GM12872 (cell line): ENCODE data around the gene SLC25A47.

Source experiments
- CTCF ChIP-seq: IDR thresholded peaks from 3 replicates; pipeline ENCODE4 v1.5.1; 2011; ENCODE audit warnings: low read depth, mild to moderate bottlenecking, low read length, moderate library complexity; ENCODE audit not compliant: insufficient read depth

The SLC25A47 gene

GRCh38 chr14:100336618-100337530 is 13.7 kb downstream of the SLC25A47 start:
- TF ChIP-seq CTCF: no peak

- no peak for TF ChIP-seq CTCF
Measured at GRCh38 chr14:100339766-100340422, 16.8 kb downstream of the SLC25A47 start.

- TF ChIP-seq CTCF: no peak
Measured at GRCh38 chr14:100340423-100340813, 17.3 kb downstream of the SLC25A47 start.

GRCh38 chr14:100341301-100342031 is 18.3 kb downstream of the SLC25A47 start:
- TF ChIP-seq CTCF: no peak

GRCh38 chr14:100342195-100342594 is 19.1 kb downstream of the SLC25A47 start:
- no peak for TF ChIP-seq CTCF

- TF ChIP-seq CTCF: no peak
Measured at GRCh38 chr14:100345711-100346110, 22.6 kb downstream of the SLC25A47 start.
